ENCODE data around the gene SIPA1L3.
"Not testable (repeated sequence)": the region's sequence is repeated elsewhere in the genome, so short reads cannot be mapped to it uniquely, and the experiment has no call there.

The SIPA1L3 gene

GRCh38 chr19:37906869-37907734, at the start of gene SIPA1L3:
SIPA1L3 (plus strand) TSS chr19:37907208; CDS start chr19:38081566, 174,358 bp downstream.
- peak; percentile 90 for DNase-seq (ENCODE audit: low spot score)

GRCh38 chr19:37864501-37864900, 42.5 kb upstream of the SIPA1L3 start:
- DNase-seq (ENCODE audit: low spot score), result no peak

GRCh38 chr19:37865930-37866329, 41.1 kb upstream of the SIPA1L3 start:
- not testable (repeated sequence) for DNase-seq (ENCODE audit: low spot score)

- DNase-seq (ENCODE audit: low spot score), result no peak
Measured at GRCh38 chr19:37867831-37868230, 39.2 kb upstream of the SIPA1L3 start.

GRCh38 chr19:37869766-37870340, 37.2 kb upstream of the SIPA1L3 start:
- no peak for DNase-seq (ENCODE audit: low spot score)

- no peak for DNase-seq (ENCODE audit: low spot score)
Measured at GRCh38 chr19:37872383-37872782, 34.6 kb upstream of the SIPA1L3 start.

GRCh38 chr19:37874784-37875183, 32.2 kb upstream of the SIPA1L3 start:
- no peak for DNase-seq (ENCODE audit: low spot score)

GRCh38 chr19:37876032-37876431, 31.0 kb upstream of the SIPA1L3 start:
- no peak for DNase-seq (ENCODE audit: low spot score)

GRCh38 chr19:37877147-37877546, 29.9 kb upstream of the SIPA1L3 start:
- DNase-seq (ENCODE audit: low spot score), result no peak

- DNase-seq (ENCODE audit: low spot score), result no peak
Measured at GRCh38 chr19:37885392-37885791, 21.6 kb upstream of the SIPA1L3 start.

GRCh38 chr19:37886571-37886970, 20.4 kb upstream of the SIPA1L3 start:
- no peak for DNase-seq (ENCODE audit: low spot score)

- no peak for DNase-seq (ENCODE audit: low spot score)
Measured at GRCh38 chr19:37893845-37894575, 13.0 kb upstream of the SIPA1L3 start.

GRCh38 chr19:37896180-37896579, 10.8 kb upstream of the SIPA1L3 start:
- DNase-seq (ENCODE audit: low spot score), result no peak

- no peak for DNase-seq (ENCODE audit: low spot score)
Measured at GRCh38 chr19:37899453-37899852, 7.6 kb upstream of the SIPA1L3 start.

GRCh38 chr19:37899966-37900365, 7.0 kb upstream of the SIPA1L3 start:
- DNase-seq (ENCODE audit: low spot score), result no peak

- peak; percentile 78 for DNase-seq (ENCODE audit: low spot score)
Measured at GRCh38 chr19:37902668-37903067, 4.3 kb upstream of the SIPA1L3 start.

GRCh38 chr19:37903096-37903495, 3.9 kb upstream of the SIPA1L3 start:
- DNase-seq (ENCODE audit: low spot score), result no peak

- peak; percentile 40 for DNase-seq (ENCODE audit: low spot score)
Measured at GRCh38 chr19:37905946-37906868, 801 bp upstream of the SIPA1L3 start, which contains the start of gene WDR87. WDR87 (minus strand) TSS chr19:37906594; CDS start chr19:37898239, 8,355 bp downstream.

GRCh38 chr19:37907735-37908455, 887 bp downstream of the SIPA1L3 start:
- no peak for DNase-seq (ENCODE audit: low spot score)

GRCh38 chr19:37909661-37910199, 2.7 kb downstream of the SIPA1L3 start:
- DNase-seq (ENCODE audit: low spot score), result no peak

GRCh38 chr19:37914908-37915307, 7.9 kb downstream of the SIPA1L3 start:
- DNase-seq (ENCODE audit: low spot score), result no peak
